Measurements from ENCODE around the gene FOXD4L6.
"Not testable (repeated sequence)": the region's sequence is repeated elsewhere in the genome, so short reads cannot be mapped to it uniquely, and the experiment has no call there.

The FOXD4L6 gene

DNA sequence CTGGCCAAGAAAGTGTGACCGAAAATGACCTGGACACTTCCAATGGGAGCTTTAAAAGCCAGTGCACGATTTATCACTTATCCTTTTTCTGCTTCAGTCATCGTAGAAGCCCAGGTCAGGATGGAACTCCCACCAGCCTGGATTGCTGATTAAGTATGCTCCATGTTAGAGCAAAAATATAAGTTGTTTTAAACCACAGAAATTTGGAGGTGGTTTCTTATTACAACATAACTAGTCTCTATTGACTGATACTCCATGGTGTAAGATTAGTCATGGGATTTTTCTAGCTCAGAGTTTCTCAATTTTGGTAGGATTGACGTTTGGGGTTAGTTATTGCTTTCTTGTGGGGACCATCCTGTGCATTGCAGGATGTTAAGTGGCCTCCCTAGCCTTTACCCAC lies 29.7 kb downstream of the FOXD4L6 start:
- CTCF ChIA-PET; H3K36me3 ChIP-seq (ENCODE audit: control insufficient read depth in 2 of 2, insufficient read depth in 1 of 2, low read length in 2 of 2): not testable (repeated sequence)

GRCh38 chr9:41095060-41095459 lies 33.4 kb downstream of the FOXD4L6 start:
- H3K9me3 ChIP-seq (ENCODE audit: control insufficient read depth, insufficient read depth, low read depth, low read length); H3K4me1 ChIP-seq (ENCODE audit: control insufficient read depth, insufficient read depth, low read length); H3K4me3 ChIP-seq (ENCODE audit: low read depth, low read length); POLR2A ChIA-PET; H3K27ac ChIP-seq (ENCODE audit: extremely low read depth, low read depth, low read length); CTCF ChIA-PET; H3K36me3 ChIP-seq (ENCODE audit: control insufficient read depth in 2 of 2, insufficient read depth in 1 of 2, low read length in 2 of 2): not testable (repeated sequence)

More for the DNA sequence above, 29.7 kb downstream of the FOXD4L6 start:
- H3K27ac ChIP-seq (ENCODE audit: extremely low read depth, low read depth, low read length); H3K4me1 ChIP-seq (ENCODE audit: control insufficient read depth, insufficient read depth, low read length); POLR2A ChIA-PET; H3K9me3 ChIP-seq (ENCODE audit: control insufficient read depth, insufficient read depth, low read depth, low read length); H3K4me3 ChIP-seq (ENCODE audit: low read depth, low read length): not testable (repeated sequence)

DNA sequence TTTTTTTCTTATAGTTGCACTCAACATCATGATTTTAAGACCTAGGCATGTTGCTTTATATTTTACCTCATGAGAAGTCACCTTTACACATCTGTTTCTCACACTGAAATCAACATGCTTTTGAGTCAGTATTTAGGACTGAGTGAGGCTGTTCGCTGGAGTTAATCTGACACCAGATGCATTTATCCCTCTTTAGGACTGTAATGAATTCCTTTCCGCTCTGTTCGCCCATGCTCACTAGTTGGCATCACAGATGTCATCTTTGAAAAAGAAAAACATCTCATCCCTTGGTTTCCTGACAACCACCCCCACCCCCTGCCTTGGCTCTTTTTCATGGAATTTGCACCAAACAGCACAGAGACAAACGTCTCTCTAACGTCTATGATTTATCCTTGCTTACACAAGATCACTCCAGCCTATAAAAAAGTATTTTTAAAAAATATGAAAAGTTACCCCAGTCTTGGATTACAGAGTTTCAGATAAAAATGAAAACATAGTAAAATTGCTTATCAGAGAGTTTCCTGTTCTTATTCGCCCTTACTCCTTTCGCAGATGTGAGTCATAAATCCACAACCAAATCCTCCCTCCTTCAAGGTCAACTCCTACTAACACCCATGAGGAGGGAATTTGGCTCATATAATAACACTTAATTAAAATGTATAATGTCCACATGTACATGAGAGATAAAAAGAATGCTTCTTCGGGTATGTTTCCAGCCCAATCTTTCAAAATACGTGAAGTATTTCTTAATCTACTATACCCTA lies 34.3 kb downstream of the FOXD4L6 start:
- CTCF ChIA-PET; H3K27ac ChIP-seq (ENCODE audit: extremely low read depth, low read depth, low read length); POLR2A ChIA-PET; H3K4me1 ChIP-seq (ENCODE audit: control insufficient read depth, insufficient read depth, low read length); H3K9me3 ChIP-seq (ENCODE audit: control insufficient read depth, insufficient read depth, low read depth, low read length); H3K4me3 ChIP-seq (ENCODE audit: low read depth, low read length); H3K36me3 ChIP-seq (ENCODE audit: control insufficient read depth in 2 of 2, insufficient read depth in 1 of 2, low read length in 2 of 2): not testable (repeated sequence)

DNA sequence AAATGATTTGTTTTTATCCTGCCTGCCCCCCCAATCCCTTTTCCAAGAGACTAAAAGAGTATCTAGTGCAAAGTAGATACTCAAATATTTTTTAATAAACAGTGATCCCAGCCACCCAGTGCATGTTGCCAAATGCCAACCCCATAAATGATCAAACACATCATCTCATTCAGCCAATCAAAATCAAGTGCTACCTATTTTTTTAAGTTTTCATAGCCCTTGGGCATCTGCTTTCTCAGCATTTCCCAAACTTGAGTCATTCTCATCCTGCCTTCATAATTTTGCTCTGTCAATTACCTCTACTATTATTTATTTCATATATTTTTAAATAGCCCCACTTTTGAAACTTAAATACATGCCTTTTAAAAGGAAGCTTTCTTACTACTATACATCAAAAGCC lies 37.6 kb downstream of the FOXD4L6 start:
- H3K36me3 ChIP-seq (ENCODE audit: control insufficient read depth in 2 of 2, insufficient read depth in 1 of 2, low read length in 2 of 2); H3K9me3 ChIP-seq (ENCODE audit: control insufficient read depth, insufficient read depth, low read depth, low read length); H3K4me3 ChIP-seq (ENCODE audit: low read depth, low read length); H3K27ac ChIP-seq (ENCODE audit: extremely low read depth, low read depth, low read length); H3K4me1 ChIP-seq (ENCODE audit: control insufficient read depth, insufficient read depth, low read length); CTCF ChIA-PET; POLR2A ChIA-PET: not testable (repeated sequence)

- H3K27ac ChIP-seq (ENCODE audit: extremely low read depth, low read depth, low read length); H3K4me3 ChIP-seq (ENCODE audit: low read depth, low read length); POLR2A ChIA-PET; H3K9me3 ChIP-seq (ENCODE audit: control insufficient read depth, insufficient read depth, low read depth, low read length); H3K36me3 ChIP-seq (ENCODE audit: control insufficient read depth in 2 of 2, insufficient read depth in 1 of 2, low read length in 2 of 2); H3K4me1 ChIP-seq (ENCODE audit: control insufficient read depth, insufficient read depth, low read length); CTCF ChIA-PET: not testable (repeated sequence)
These were observed 38.1 kb downstream of the FOXD4L6 start for GRCh38 chr9:41090386-41090785.

GRCh38 chr9:41088450-41089059 lies 39.9 kb downstream of the FOXD4L6 start:
- H3K9me3 ChIP-seq (ENCODE audit: control insufficient read depth, insufficient read depth, low read depth, low read length); CTCF ChIA-PET; H3K36me3 ChIP-seq (ENCODE audit: control insufficient read depth in 2 of 2, insufficient read depth in 1 of 2, low read length in 2 of 2); H3K27ac ChIP-seq (ENCODE audit: extremely low read depth, low read depth, low read length); H3K4me3 ChIP-seq (ENCODE audit: low read depth, low read length); H3K4me1 ChIP-seq (ENCODE audit: control insufficient read depth, insufficient read depth, low read length): not testable (repeated sequence)
- 0 out of 2 replicates have a peak, but pooled peaks have one; percentile 15 for TF ChIP-seq ZNF654 (tag by site-specific recombination; IDR thresholded peaks at IDR 0.05; ENCODE audit: low read depth)
- POLR2A ChIA-PET: interaction anchor here (0.7 kb wide), 1 partner anchor 97 kb away, joined by 3 read pairs; no protein-coding TSS in a partner anchor

DNA sequence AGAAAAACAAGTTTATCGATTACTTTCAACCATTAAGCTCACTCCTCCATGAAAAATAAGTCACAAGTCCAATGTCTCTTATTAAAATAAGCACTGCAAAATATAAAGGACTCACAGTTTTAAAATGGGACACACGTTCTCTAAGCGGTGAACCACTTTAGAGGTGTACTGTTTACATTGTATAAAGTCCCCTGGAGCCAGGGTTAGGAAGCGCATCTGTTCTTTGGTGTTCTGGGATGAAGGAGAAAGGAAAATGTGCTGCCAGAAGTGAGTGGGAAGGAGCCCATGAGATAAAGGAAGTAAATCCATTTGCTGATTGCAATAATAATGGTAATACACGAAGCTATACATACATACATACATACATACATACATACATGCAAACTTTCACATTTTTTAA lies 40.6 kb downstream of the FOXD4L6 start:
- H3K4me1 ChIP-seq (ENCODE audit: control insufficient read depth, insufficient read depth, low read length); H3K9me3 ChIP-seq (ENCODE audit: control insufficient read depth, insufficient read depth, low read depth, low read length); H3K4me3 ChIP-seq (ENCODE audit: low read depth, low read length); H3K36me3 ChIP-seq (ENCODE audit: control insufficient read depth in 2 of 2, insufficient read depth in 1 of 2, low read length in 2 of 2); H3K27ac ChIP-seq (ENCODE audit: extremely low read depth, low read depth, low read length); CTCF ChIA-PET: not testable (repeated sequence)
- POLR2A ChIA-PET: interaction anchor here (0.7 kb wide), 1 partner anchor 96 kb away, joined by 3 read pairs; no protein-coding TSS in a partner anchor

GRCh38 chr9:41087157-41087780 lies 41.2 kb downstream of the FOXD4L6 start:
- H3K36me3 ChIP-seq (ENCODE audit: control insufficient read depth in 2 of 2, insufficient read depth in 1 of 2, low read length in 2 of 2); H3K4me3 ChIP-seq (ENCODE audit: low read depth, low read length); H3K9me3 ChIP-seq (ENCODE audit: control insufficient read depth, insufficient read depth, low read depth, low read length); CTCF ChIA-PET; H3K27ac ChIP-seq (ENCODE audit: extremely low read depth, low read depth, low read length); H3K4me1 ChIP-seq (ENCODE audit: control insufficient read depth, insufficient read depth, low read length); POLR2A ChIA-PET: not testable (repeated sequence)

DNA sequence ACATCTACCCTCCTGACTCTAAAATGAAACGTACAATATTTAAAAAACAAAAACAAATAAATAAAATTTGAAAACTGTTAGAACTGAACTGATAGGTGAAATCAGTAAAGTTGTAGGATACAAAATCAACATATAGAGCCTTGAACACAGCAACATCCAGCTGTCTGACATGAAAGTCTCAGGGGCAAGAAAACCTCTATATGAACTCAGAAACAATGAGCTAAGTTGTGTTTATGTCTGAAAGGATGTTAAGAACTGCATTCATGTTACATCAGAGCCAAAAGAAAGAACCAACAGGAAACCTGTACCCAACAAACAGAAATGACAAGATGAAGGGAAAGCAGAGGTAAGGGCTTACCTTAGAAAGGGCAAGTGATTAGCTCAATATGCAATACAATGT lies 41.8 kb downstream of the FOXD4L6 start:
- H3K9me3 ChIP-seq (ENCODE audit: control insufficient read depth, insufficient read depth, low read depth, low read length); POLR2A ChIA-PET; H3K4me3 ChIP-seq (ENCODE audit: low read depth, low read length); CTCF ChIA-PET; H3K4me1 ChIP-seq (ENCODE audit: control insufficient read depth, insufficient read depth, low read length); H3K36me3 ChIP-seq (ENCODE audit: control insufficient read depth in 2 of 2, insufficient read depth in 1 of 2, low read length in 2 of 2); H3K27ac ChIP-seq (ENCODE audit: extremely low read depth, low read depth, low read length): not testable (repeated sequence)

GRCh38 chr9:41086215-41086614 lies 42.3 kb downstream of the FOXD4L6 start:
- H3K4me1 ChIP-seq (ENCODE audit: control insufficient read depth, insufficient read depth, low read length); H3K36me3 ChIP-seq (ENCODE audit: control insufficient read depth in 2 of 2, insufficient read depth in 1 of 2, low read length in 2 of 2); POLR2A ChIA-PET; H3K4me3 ChIP-seq (ENCODE audit: low read depth, low read length); H3K27ac ChIP-seq (ENCODE audit: extremely low read depth, low read depth, low read length); CTCF ChIA-PET; H3K9me3 ChIP-seq (ENCODE audit: control insufficient read depth, insufficient read depth, low read depth, low read length): not testable (repeated sequence)

DNA sequence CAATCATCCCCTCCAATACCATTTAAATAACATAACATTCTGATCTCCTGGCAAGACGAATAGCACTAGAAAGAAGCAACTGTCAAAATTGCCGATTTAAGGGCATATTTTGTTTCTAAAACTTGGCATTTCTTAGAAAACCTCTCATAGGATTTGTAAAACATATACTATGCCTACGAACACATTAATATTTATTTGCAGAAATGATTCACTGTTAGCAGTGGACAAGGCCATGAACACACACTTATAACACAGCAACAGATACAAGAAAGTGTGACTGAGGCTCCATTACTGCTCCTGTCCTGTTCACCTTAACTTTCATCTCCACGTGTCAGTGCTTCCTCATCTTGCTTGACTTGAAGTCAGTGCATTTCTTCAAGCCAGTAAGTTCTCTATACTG lies 46.1 kb downstream of the FOXD4L6 start:
- H3K4me1 ChIP-seq (ENCODE audit: control insufficient read depth, insufficient read depth, low read length); H3K4me3 ChIP-seq (ENCODE audit: low read depth, low read length); POLR2A ChIA-PET; H3K27ac ChIP-seq (ENCODE audit: extremely low read depth, low read depth, low read length); CTCF ChIA-PET; H3K9me3 ChIP-seq (ENCODE audit: control insufficient read depth, insufficient read depth, low read depth, low read length); H3K36me3 ChIP-seq (ENCODE audit: control insufficient read depth in 2 of 2, insufficient read depth in 1 of 2, low read length in 2 of 2): not testable (repeated sequence)
